Gastrocnemius medialis (tissue), 4 donors: ENCODE data around the gene LRP5.

ENCODE experiments used
- POLR2A ChIP-seq, 2 donors: fragments of 450-650 bp; IDR thresholded peaks; one replicate each; pipeline ENCODE4 v1.6.1; 2017; ENCODE audit warnings: antibody characterized with exemption in 2 of 2, mild to moderate bottlenecking in 2 of 2, moderate library complexity in 2 of 2
- TF ChIP-seq, protein P1 (sequence below), 5 experiments: fragments of 450-650 bp in 3 of 5; fragments of 200-600 bp in 2 of 5; sonication (generic) in 2 of 5; IDR thresholded peaks in 4 of 5; conservative IDR thresholded peaks in 1 of 5; 1 replicate in 4 of 5; 2 replicates in 1 of 5; pipeline ENCODE4 v1.5.1; 2016 to 2019; ENCODE audit warnings: antibody characterized with exemption in 5 of 5, mild to moderate bottlenecking in 3 of 5, moderate library complexity in 3 of 5

DNA sequence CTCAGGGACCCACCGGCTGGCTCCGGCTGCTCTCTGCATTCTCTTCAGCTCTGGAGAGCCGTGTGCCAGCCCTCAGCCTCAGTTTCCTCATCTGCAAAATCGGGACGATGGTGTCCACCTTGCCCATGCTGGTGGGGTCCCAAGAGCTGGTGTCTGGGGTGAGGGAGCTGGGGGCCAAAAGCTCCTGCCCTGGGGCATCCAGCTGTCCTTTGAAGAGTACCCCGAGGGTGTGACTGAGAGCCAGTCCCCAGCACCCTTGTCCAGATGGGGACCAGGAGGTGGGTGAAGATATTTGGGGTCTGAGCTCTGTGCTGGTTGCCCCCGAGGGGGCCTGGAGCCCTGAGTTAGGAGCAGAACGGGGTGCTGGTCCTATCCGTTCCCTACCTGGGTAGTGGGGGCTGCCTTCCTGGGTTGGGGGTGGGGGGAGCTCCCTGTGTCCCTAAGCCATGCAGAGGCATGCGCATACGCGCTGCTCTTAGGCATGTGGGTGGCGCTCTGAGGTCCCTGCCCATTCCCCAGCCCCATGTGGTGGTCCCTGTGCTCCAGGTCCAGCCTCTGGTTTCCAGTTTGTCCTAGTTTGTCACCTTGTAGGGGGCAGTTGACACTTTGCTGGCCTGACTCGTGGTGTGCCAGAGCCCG is 4.9 kb downstream of the LRP5 start:
- TF ChIP-seq, protein P1, sequence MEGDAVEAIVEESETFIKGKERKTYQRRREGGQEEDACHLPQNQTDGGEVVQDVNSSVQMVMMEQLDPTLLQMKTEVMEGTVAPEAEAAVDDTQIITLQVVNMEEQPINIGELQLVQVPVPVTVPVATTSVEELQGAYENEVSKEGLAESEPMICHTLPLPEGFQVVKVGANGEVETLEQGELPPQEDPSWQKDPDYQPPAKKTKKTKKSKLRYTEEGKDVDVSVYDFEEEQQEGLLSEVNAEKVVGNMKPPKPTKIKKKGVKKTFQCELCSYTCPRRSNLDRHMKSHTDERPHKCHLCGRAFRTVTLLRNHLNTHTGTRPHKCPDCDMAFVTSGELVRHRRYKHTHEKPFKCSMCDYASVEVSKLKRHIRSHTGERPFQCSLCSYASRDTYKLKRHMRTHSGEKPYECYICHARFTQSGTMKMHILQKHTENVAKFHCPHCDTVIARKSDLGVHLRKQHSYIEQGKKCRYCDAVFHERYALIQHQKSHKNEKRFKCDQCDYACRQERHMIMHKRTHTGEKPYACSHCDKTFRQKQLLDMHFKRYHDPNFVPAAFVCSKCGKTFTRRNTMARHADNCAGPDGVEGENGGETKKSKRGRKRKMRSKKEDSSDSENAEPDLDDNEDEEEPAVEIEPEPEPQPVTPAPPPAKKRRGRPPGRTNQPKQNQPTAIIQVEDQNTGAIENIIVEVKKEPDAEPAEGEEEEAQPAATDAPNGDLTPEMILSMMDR (IDR thresholded peaks at IDR 0.05 in 4 of 5, conservative IDR thresholded peaks at IDR 0.05 in 1 of 5) = no peak
- TF ChIP-seq POLR2A (IDR thresholded peaks at IDR 0.05) = no peak
